DMS53 treated with DMSO at 0.1 percent for 48 hours (cell line): ENCODE results near the gene RBM41.
A peak's percentile ranks its signal among the peaks of the same experiment; 100 is the strongest.

ENCODE experiments used
- DNase-seq: peaks from one replicate; lab custom pipeline; 2025; ENCODE audit not compliant: unreplicated experiment; lab: John Stamatoyannopoulos, UW

Gene RBM41

GRCh38 chrX:107047622-107048021, 71.0 kb downstream of the RBM41 start:
- DNase-seq, result no peak

GRCh38 chrX:107029752-107030151, 88.9 kb downstream of the RBM41 start:
- no peak for DNase-seq

- DNase-seq, result peak; percentile 14
These were observed 93.1 kb downstream of the RBM41 start for GRCh38 chrX:107025545-107025944.

GRCh38 chrX:107014936-107015335, 103.7 kb downstream of the RBM41 start:
- no peak for DNase-seq
